SK-N-SH (cell line): ENCODE data around the gene CD6. TPM values are rescaled to one million over a fixed set of nuclear protein-coding genes. Genes with fewer than 3 reads are reported as not detected.

Experiments used
- CTCF ChIA-PET: fragments of 300-600, 350-600 bp; formaldehyde crosslinking; extraction: SDS; loops from one replicate; lab custom pipeline; 2021; lab: Yijun Ruan, JAX
- POLR2A ChIA-PET: fragments of 350-600 bp; sonication (Branson Sonifier 250); formaldehyde crosslinking; extraction: SDS; loops from one replicate; lab custom pipeline; 2020; ENCODE audit warnings: antibody characterized with exemption, inconsistent platforms; lab: Yijun Ruan, JAX
- DNase-seq: peaks from one replicate; pipeline ENCODE4 v3.0.0; 2012
- H2AFZ ChIP-seq: fragments of 200-600 bp; sonication (generic); 2 replicates; pipeline ENCODE4 v1.8.1; 2016; ENCODE audit warnings: antibody characterized with exemption, mild to moderate bottlenecking, low read depth
- H3F3A ChIP-seq: fragments of 200-600 bp; sonication (generic); replicated peaks from 2 replicates; pipeline ENCODE3; 2016; ENCODE audit warnings: antibody characterized with exemption, mild to moderate bottlenecking; ENCODE audit not compliant: insufficient read depth
- H3K27ac ChIP-seq, 2 experiments: fragments of 200-500 bp in 1 of 2; fragments of 200-600 bp in 1 of 2; sonication (Bioruptor generic) in 1 of 2; sonication (generic), shearing (Covaris generic) in 1 of 2; 2 replicates each; pipeline versions ENCODE4 v1.5.1 to v1.6.1; 2014 to 2016; ENCODE audit warnings: low read depth in 2 of 2, inconsistent platforms in 1 of 2, low read length in 1 of 2, mild to moderate bottlenecking in 1 of 2, mixed read lengths in 1 of 2
- H3K27me3 ChIP-seq: fragments of 200-600 bp; sonication (generic), shearing (Covaris generic); 2 replicates; pipeline ENCODE4 v1.6.1; 2016; ENCODE audit warnings: mixed run types; ENCODE audit not compliant: insufficient read depth
- H3K36me3 ChIP-seq, 2 experiments: fragments of 200-500 bp in 1 of 2; fragments of 200-600 bp in 1 of 2; sonication (Bioruptor generic) in 1 of 2; sonication (generic) in 1 of 2; replicated peaks in 1 of 2; 2 replicates each; pipeline versions ENCODE3 to v1.5.1; 2014 to 2016; ENCODE audit warnings: low read length in 1 of 2, mild to moderate bottlenecking in 1 of 2; ENCODE audit not compliant: insufficient read depth in 2 of 2, control insufficient read depth in 1 of 2
- H3K4me1 ChIP-seq, 2 experiments: fragments of 200-500 bp in 1 of 2; fragments of 200-600 bp in 1 of 2; sonication (Bioruptor generic) in 1 of 2; sonication (generic), shearing (Covaris generic) in 1 of 2; 2 replicates each; pipeline versions ENCODE4 v1.5.1 to v1.6.1; 2014 to 2016; ENCODE audit warnings: low read depth in 1 of 2, low read length in 1 of 2, mixed run types in 1 of 2; ENCODE audit not compliant: insufficient read depth in 2 of 2, control insufficient read depth in 1 of 2
- H3K4me2 ChIP-seq: fragments of 200-600 bp; sonication (generic), shearing (Covaris generic); 2 replicates; pipeline ENCODE4 v1.6.1; 2017; ENCODE audit warnings: mixed run types
- H3K4me3 ChIP-seq, 2 experiments: fragments of 200-500 bp in 1 of 2; fragments of 200-600 bp in 1 of 2; sonication (Bioruptor generic) in 1 of 2; sonication (generic), shearing (Covaris generic) in 1 of 2; 2 replicates each; pipeline versions ENCODE4 v1.5.1 to v1.8.1; 2014 to 2016; ENCODE audit warnings: low read depth in 2 of 2, inconsistent platforms in 1 of 2, low read length in 1 of 2, mild to moderate bottlenecking in 1 of 2, mixed read lengths in 1 of 2, moderate library complexity in 1 of 2
- H3K79me2 ChIP-seq: fragments of 200-600 bp; sonication (generic); 2 replicates; pipeline ENCODE4 v1.8.1; 2017; ENCODE audit warnings: mild to moderate bottlenecking; ENCODE audit not compliant: insufficient read depth
- H3K9ac ChIP-seq: fragments of 200-600 bp; sonication (generic); 2 replicates; pipeline ENCODE4 v1.6.1; 2017; ENCODE audit warnings: mixed run types
- H3K9me2 ChIP-seq: fragments of 200-600 bp; sonication (generic); 2 replicates; pipeline ENCODE4 v1.6.1; 2017; ENCODE audit warnings: mixed run types
- H3K9me3 ChIP-seq: fragments of 200-600 bp; sonication (generic); 2 replicates; pipeline ENCODE4 v1.6.1; 2017; ENCODE audit warnings: mixed run types, mild to moderate bottlenecking, moderate library complexity
- H4K20me1 ChIP-seq: fragments of 200-600 bp; sonication (generic); 2 replicates; pipeline ENCODE4 v1.6.1; 2017; ENCODE audit warnings: mild to moderate bottlenecking, mixed run types; ENCODE audit not compliant: insufficient read depth
- CHD2 ChIP-seq: fragments of 150-350 bp; IDR thresholded peaks from 2 replicates; pipeline ENCODE4 v1.6.1; 2018; ENCODE audit warnings: low read length; ENCODE audit not compliant: partially characterized antibody
- FOSL2 ChIP-seq: IDR thresholded peaks from 2 replicates; pipeline ENCODE4 v1.4.0; 2012; ENCODE audit warnings: low read depth, mild to moderate bottlenecking, moderate library complexity, borderline replicate concordance
- FOXM1 ChIP-seq: IDR thresholded peaks from 2 replicates; pipeline ENCODE4 v1.4.0; 2012; ENCODE audit warnings: low read depth, mild to moderate bottlenecking
- GABPA ChIP-seq: IDR thresholded peaks from 2 replicates; pipeline ENCODE4 v1.4.0; 2012; ENCODE audit warnings: low read depth, mild to moderate bottlenecking
- GATA2 ChIP-seq: sonication (generic); formaldehyde crosslinking; IDR thresholded peaks from 2 replicates; pipeline ENCODE4 v1.5.0; 2020; ENCODE audit warnings: mild to moderate bottlenecking, missing genetic modification reagents
- MXI1 ChIP-seq: IDR thresholded peaks from 2 replicates; pipeline ENCODE4 v1.6.1; 2012; ENCODE audit warnings: mild to moderate bottlenecking, low read depth, low read length, improper control_type of control experiment
- NFIC ChIP-seq: IDR thresholded peaks from 2 replicates; pipeline ENCODE4 v1.4.0; 2012; ENCODE audit warnings: borderline replicate concordance
- SIN3A ChIP-seq: IDR thresholded peaks from 2 replicates; pipeline ENCODE4 v1.6.1; 2012; ENCODE audit warnings: low read depth, mild to moderate bottlenecking, low read length, moderate library complexity, borderline replicate concordance
- SMC3 ChIP-seq: IDR thresholded peaks from 2 replicates; pipeline ENCODE4 v1.6.1; 2012; ENCODE audit warnings: low read depth, low read length, improper control_type of control experiment
- TCF12 ChIP-seq: IDR thresholded peaks from 2 replicates; pipeline ENCODE4 v1.4.0; 2012
- WGBS: methylation state at CpG from one replicate; pipeline ENCODE4 v1.1.6; 2017; ENCODE audit warnings: low lambda C conversion rate; 5-methylcytosine and 5-hydroxymethylcytosine counted together
- polyA plus RNA-seq, 3 experiments: library from polyadenylated mRNA; depleted of rRNA; stranded (reverse); fragments of >200 nt; gene quantifications; 2 replicates each; pipeline ENCODE4 v1.2.3, GENCODE V29; 2012
- TF ChIP-seq, protein P1 (sequence below): IDR thresholded peaks from 2 replicates; pipeline ENCODE4 v1.4.0; 2012; ENCODE audit warnings: low read depth, borderline replicate concordance
- TF ChIP-seq, protein P2 (sequence below): fragments of 200-600 bp; sonication (generic); IDR thresholded peaks from 2 replicates; pipeline ENCODE4 v1.6.1; 2017; ENCODE audit warnings: antibody characterized with exemption, mild to moderate bottlenecking, moderate library complexity
- TF ChIP-seq, protein P3 (sequence below): fragments of 150-350 bp; IDR thresholded peaks from 2 replicates; pipeline ENCODE4 v1.6.1; 2017; ENCODE audit warnings: antibody characterized with exemption, low read length, low read depth, borderline replicate concordance
- TF ChIP-seq, protein P4 (sequence below): IDR thresholded peaks from 2 replicates; pipeline ENCODE4; 2012

CD6 gene
- polyA plus RNA-seq, 1 of the 3 experiments (the other 2 are of a cell fraction) = not detected

DNA sequence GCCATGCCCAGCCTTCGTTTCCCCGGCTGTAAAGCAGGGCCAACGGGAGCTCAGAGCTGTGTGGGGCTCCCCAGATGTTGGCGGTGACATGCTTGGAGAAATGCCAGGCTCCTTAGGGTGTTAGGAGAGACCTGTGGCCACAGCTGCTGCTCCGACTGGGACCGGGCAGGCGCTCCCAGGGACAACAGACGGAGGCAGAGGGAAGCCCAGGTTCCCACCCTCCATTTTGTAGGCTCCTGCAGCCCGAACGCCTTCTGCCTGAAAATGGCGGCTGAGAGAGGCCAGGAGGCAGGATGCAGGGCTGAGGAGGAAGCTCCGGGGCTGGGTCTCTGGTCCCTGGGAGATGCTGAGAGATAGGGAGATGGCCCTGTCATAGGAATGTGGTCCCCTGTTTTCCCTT, 10.0 kb downstream of the CD6 start:
- Histone ChIP-seq H3K4me1 (peaks cover 0 to 20% of the 10 kb centered on the region in 2 experiments; a peak in 1 of 4 replicates), H3K27ac (no peak overlapping the region), H2AFZ (no peak overlapping the region), H3F3A (no peaks in the 10 kb centered on the region), H4K20me1 (no peaks in the 10 kb centered on the region), H3K27me3 (no peaks in the 10 kb centered on the region; the same call in 1 of the 2 replicates), H3K79me2 (no peaks in the 10 kb centered on the region), H3K36me3 (no peaks in the 10 kb centered on the region), H3K9ac (no peak overlapping the region), H3K4me2 (no peak overlapping the region), H3K4me3 (no peak overlapping the region), H3K9me3 (no peaks in the 10 kb centered on the region), H3K9me2 (no peaks in the 10 kb centered on the region)
- no peak for TF ChIP-seq SIN3A
- TF ChIP-seq, protein P1, sequence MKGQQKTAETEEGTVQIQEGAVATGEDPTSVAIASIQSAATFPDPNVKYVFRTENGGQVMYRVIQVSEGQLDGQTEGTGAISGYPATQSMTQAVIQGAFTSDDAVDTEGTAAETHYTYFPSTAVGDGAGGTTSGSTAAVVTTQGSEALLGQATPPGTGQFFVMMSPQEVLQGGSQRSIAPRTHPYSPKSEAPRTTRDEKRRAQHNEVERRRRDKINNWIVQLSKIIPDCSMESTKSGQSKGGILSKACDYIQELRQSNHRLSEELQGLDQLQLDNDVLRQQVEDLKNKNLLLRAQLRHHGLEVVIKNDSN = no peak
- TF ChIP-seq MXI1 = no peak
- no peak for TF ChIP-seq NFIC
- TF ChIP-seq, protein P2, sequence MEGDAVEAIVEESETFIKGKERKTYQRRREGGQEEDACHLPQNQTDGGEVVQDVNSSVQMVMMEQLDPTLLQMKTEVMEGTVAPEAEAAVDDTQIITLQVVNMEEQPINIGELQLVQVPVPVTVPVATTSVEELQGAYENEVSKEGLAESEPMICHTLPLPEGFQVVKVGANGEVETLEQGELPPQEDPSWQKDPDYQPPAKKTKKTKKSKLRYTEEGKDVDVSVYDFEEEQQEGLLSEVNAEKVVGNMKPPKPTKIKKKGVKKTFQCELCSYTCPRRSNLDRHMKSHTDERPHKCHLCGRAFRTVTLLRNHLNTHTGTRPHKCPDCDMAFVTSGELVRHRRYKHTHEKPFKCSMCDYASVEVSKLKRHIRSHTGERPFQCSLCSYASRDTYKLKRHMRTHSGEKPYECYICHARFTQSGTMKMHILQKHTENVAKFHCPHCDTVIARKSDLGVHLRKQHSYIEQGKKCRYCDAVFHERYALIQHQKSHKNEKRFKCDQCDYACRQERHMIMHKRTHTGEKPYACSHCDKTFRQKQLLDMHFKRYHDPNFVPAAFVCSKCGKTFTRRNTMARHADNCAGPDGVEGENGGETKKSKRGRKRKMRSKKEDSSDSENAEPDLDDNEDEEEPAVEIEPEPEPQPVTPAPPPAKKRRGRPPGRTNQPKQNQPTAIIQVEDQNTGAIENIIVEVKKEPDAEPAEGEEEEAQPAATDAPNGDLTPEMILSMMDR = no peak
- no peak for TF ChIP-seq GABPA
- TF ChIP-seq GATA2 (CRISPR knock-in tag) = no peak
- TF ChIP-seq FOXM1 = no peak
- WGBS = 81% methylated on average over 7 of the region's 12 CpGs
- DNase-seq = no peak
- CTCF ChIA-PET = interaction anchor here (4.9 kb wide), 1 partner anchor 12 kb away, joined by 29 read pairs; the partner anchor contains the start of gene CD6
- POLR2A ChIA-PET = no interaction called here

DNA sequence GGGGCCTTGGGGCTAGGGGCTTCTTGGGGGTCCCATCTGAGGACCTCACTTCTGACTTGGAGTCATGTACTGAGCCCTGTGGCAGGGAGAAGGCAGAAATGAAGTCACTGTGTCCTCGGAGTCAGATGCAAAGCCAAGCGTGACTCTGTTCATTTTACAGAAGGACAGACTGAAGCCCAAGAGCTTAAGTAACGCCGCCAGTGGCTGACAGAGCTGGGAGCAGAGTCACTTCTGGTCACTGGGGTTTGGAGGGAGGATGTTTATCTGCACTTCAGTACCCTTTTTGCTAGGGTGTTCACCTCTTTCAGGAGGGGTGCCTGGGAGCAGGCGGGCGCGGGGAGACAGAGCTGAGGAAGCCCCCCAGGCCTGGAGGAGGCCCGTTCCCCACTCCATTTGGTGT, 10.7 kb downstream of the CD6 start:
- H3K27ac ChIP-seq = no peak overlapping the region
- H4K20me1 ChIP-seq = no peaks in the 10 kb centered on the region
- H3K27me3 ChIP-seq = no peaks in the 10 kb centered on the region; the same call in 1 of the 2 replicates
- no peaks in the 10 kb centered on the region for H3K79me2 ChIP-seq
- H2AFZ ChIP-seq = no peak overlapping the region
- no peak overlapping the region for H3K4me2 ChIP-seq
- DNase-seq = no peak
- 77% methylated on average over 8 of the region's 8 CpGs for WGBS
- H3K4me1 ChIP-seq = peaks cover 0 to 13% of the 10 kb centered on the region in 2 experiments; a peak in 1 of 4 replicates
- TF ChIP-seq, protein P3, sequence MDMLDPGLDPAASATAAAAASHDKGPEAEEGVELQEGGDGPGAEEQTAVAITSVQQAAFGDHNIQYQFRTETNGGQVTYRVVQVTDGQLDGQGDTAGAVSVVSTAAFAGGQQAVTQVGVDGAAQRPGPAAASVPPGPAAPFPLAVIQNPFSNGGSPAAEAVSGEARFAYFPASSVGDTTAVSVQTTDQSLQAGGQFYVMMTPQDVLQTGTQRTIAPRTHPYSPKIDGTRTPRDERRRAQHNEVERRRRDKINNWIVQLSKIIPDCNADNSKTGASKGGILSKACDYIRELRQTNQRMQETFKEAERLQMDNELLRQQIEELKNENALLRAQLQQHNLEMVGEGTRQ = no peak
- TF ChIP-seq TCF12 (no peak), CHD2 (no peak), FOSL2 (no peak), SMC3 (no peak)
- TF ChIP-seq, protein P4, sequence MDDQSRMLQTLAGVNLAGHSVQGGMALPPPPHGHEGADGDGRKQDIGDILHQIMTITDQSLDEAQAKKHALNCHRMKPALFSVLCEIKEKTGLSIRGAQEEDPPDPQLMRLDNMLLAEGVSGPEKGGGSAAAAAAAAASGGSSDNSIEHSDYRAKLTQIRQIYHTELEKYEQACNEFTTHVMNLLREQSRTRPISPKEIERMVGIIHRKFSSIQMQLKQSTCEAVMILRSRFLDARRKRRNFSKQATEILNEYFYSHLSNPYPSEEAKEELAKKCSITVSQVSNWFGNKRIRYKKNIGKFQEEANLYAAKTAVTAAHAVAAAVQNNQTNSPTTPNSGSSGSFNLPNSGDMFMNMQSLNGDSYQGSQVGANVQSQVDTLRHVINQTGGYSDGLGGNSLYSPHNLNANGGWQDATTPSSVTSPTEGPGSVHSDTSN = no peak
- H3K4me3 ChIP-seq = no peak overlapping the region
- H3K9me3 ChIP-seq = no peaks in the 10 kb centered on the region
- ChIA-PET CTCF (interaction anchor here (1.3 to 4.9 kb wide), 3 partner anchors 9 to 147 kb away, joined by 3 to 29 read pairs (median 9); partner anchors contain the start of gene CD6), POLR2A (no interaction called here)
- no peaks in the 10 kb centered on the region for H3K9me2 ChIP-seq
- H3F3A ChIP-seq = no peaks in the 10 kb centered on the region
- no peak overlapping the region for H3K9ac ChIP-seq
- H3K36me3 ChIP-seq = no peaks in the 10 kb centered on the region
